ENCODE results near the gene TSPAN2.

GRCh38 chr1:115138973-115139372, 49.7 kb upstream of the TSPAN2 start:
- TF ChIP-seq CTCF (IDR thresholded peaks at IDR 0.05) (peak; percentile 87 to 90 (median 90)), POLR2A (IDR thresholded peaks at IDR 0.05) (no peak)
